Measurements from ENCODE around the gene UBTD2.
"Not testable (repeated sequence)": the region's sequence is repeated elsewhere in the genome, so short reads cannot be mapped to it uniquely, and the experiment has no call there.

UBTD2 gene

DNA sequence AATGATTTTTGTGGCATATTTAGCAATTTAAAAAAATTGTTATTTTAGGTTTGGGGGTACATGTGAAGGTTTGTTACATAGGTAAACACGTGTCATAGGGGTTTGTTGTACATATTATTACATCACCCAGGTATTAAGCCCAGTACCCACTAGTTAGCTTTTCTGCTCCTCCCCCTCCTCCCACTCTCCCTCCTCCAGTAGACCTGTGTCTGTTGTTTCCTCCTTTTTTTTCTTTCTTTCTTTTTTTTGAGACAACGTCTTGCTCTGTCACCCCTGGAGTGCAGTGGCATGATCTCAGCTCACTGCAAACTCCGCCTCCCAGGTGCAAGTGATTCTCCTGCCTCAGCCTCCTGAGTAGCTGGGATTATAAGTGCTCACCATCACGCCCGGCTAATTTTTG lies 8.3 kb upstream of the UBTD2 start:
- not testable (repeated sequence) for DNase-seq

DNA sequence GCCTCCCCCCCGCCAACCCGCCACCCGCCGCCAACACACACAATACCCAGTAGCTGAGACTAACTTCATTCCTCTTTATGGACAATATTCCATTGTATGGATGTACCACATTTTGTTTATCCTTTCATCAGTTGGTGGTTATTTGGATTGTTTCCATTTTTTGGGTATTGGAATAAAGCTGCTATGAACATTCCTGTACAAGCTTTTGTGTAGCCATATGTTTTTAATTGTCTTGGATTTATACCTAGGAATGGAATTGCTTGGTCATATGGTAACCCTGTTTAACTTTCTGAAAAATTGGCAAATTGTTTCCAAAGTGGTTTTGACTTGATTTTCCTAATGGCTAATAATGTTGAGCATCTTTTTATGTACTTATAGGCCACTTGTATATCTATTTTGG lies 4.9 kb upstream of the UBTD2 start:
- no peak for DNase-seq

DNA sequence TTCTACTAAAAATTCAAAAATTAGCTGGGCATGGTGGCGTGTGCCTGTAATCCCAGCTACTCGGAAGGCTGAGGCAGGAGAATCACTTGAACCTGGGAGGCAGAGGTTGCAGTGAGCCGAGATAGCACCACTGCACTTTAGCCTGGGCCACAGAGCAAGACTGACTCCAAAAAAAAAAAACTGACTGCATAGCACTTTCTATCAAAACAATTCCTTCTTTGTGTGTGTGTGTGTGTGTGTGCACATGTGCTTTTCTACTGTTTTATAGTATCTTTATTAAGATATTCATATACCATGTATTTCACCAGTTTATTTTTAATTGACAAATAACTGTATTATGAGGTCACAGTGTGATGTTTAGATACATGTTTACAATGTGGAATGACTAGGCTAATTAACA lies 3.6 kb upstream of the UBTD2 start:
- not testable (repeated sequence) for DNase-seq

DNA sequence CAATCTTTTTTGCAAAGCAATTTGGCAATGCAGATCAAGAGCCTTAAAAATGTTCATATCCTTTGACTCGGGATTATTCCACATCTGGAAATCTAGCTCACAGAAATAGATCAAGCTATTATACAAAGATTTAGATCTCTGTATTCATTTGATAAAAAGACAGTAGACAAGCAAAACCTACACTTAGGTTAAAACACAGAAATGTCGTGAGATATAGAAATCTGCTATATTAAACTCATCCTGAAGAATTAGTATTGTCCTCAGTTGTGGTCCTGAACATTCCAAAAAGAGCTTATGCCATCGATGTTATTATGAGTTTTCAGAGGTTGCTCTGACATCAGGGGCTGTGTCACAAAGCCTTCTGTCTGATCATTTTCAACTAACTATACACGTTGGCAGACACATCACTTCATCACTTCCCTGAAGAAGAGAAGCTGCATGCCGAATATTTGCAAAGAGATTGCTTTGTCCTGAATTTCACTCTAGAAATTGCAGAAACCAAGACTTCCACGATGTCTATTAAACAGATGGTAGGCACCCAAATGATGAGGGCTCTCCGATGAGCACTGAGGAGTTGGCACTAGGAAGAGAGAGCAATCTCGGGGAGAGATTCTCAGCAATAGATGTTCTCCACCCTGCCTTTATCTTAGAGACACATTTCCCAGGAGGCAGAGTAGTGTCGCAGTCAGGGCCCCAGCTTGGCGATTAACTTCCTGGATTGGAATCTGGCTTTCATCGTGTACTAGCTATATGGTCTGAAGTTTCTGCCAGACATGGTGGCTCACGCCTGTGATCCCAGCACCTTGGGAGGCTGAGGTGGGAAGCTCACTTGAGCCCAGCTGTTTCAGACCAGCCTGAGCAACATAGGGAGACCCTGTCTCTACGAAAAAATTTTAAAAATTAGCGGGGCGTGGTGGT lies 1.9 kb upstream of the UBTD2 start:
- no peak for DNase-seq

DNA sequence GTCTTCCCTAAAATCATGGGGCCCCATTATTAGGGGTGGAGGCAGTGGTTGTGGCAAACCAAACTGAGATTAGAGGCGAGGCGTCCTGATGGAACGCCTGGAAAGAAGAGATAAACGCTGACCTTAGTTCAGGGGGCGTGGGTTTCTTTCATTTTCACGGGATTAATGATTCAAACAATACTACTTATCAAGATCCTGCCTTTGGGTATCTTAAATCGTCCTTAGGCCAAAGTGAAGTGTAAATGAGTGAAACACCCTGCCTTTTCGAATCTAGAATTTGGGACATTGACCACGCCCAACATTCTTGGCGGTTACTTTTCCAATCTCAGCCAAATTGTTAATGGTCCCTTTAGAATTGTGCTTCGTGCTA lies 1.0 kb upstream of the UBTD2 start:
- DNase-seq = no peak

DNA sequence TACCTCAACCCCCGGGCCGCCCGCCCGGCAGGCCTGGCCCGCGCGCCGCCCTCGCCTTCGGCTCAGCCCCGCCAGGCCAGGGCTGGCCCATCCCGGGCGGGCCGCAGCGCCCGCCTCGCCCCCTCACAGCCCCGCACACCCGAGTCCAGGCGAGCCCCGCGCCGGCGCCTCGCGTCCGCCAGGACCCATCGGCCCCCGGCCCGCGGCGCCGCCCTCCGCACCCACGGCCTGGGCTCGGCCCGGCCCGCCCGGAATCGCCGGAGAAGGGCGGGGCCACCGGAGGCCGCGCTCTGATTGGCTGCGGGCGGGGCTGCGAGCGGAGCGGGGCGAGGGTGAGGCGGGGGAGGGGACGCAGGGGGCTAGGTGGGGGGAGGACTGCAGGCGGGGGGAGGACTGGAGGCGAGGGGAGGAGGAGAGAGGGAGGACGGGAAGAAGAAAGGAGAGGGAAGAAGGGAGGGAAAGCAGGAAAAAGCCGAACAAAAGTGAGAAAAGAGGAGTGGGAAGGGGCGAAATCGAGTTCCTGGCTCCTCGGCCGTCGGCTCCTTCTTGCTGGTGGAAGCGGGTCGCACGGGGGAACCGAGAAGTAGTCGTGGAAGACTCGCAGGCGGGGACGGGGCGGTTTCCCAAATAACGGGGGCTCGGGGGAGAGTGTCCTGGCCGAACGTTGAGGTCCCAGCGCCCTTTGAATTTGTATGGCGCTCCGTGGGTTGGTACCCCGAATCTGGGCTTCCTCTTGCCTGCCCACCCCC lies 472 bp upstream of the UBTD2 start:
- peak; percentile 93 for DNase-seq

DNA sequence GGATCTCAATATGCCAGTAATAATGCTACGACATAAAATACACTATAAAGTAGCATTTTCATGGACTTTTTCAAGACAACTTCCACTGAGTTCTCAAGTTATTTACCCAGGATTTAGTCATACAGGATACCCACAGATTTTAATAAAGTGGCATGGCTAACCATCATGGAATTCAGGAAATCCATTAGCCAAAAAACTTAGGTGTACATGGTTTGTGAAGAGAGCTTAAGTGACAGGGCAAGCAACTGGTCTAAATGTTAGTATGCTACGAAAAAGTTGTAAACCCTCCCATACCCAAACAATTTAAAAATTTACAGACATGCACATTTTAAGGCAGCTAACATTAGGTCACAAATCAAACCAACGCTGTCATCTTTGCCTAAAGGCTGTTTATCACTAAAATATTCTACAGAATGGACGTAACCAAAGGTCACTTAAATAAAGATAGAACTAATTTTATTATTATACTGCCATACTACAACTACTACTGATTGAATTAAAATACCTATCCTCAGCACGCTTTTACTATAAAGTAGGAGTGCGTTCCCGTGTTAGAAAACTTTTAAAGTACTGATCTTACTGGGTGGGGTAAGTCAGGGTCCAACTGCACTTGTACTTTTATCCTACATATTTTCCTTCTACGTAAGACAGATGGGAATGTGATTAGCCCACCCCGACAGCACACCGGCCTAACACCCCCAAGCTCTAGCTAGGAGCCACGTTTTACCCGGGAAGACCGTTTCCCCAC lies 1.1 kb downstream of the UBTD2 start:
- DNase-seq = no peak

DNA sequence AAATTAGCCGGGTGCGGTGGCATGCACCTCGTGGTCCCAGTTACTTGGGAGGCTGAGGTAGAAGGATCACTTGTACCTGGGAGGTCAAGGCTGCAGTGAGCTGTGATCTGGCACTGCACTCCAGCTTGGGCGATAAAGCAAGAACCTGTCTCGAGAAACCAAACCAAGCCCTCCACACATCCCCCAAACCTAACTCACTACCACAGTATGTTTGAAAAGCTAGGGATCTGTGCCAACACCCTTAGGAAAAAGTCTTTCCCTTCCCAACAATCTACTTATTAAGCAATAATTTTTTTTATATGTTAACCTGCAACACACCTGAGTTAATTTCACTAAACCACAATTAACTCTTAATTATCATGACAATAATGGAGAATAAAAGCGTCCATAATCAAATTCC lies 2.2 kb downstream of the UBTD2 start:
- no peak for DNase-seq

DNA sequence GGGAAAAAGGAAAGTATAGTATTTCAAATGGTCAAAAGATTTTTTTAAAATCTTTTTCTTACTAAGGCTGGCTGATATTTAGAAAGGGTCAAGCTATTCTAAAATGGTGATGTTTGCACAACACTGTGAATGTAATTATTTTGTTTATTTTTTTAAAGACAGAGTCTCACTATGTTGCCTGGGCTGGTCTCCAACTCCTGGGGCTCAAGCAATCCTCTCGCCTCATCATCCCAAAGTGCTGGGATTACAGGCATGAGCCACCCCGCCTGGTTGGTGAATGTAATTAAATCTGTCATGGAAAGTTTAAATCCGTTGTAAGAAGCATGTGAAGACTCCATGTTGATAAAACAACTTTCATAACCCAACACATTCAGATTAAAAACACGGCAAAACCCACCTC lies 2.6 kb downstream of the UBTD2 start:
- no peak for DNase-seq

DNA sequence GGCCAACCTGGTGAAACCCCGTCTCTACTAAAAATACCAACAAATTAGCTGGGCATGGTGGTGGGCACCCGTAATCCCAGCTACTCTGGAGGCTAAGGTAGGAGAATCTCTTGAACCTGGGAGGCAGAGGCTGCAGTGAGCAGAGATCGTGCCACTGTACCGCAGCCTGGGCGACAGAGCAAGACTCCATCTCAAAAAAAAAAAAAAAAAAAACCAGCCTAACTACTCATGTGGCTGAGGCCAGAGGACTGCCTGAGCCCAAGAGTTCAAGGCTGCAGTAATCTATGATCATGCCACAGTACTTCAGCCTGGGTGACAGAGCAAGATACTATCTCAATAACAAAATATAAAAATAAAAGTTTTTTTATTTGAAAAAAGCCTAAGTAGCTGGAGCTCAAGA lies 3.2 kb downstream of the UBTD2 start:
- DNase-seq = no peak

DNA sequence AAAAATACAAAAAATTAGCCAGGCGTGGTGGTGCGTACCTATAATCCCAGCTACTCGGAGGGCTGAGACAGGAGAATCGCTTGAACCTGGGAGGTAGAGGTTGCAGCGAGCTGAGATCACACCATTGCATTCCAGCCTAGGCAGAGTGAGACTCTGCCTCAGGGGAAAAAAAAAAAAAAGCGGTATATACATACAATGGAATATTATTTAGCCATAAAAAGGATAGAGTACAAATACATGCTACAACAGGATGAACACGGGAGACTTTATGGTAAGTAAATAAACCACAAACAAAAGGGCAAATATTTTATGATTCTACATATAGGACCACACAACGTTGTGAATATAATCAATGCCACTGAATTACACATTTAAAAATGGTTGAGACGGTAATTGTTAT lies 5.2 kb downstream of the UBTD2 start:
- DNase-seq = no peak

DNA sequence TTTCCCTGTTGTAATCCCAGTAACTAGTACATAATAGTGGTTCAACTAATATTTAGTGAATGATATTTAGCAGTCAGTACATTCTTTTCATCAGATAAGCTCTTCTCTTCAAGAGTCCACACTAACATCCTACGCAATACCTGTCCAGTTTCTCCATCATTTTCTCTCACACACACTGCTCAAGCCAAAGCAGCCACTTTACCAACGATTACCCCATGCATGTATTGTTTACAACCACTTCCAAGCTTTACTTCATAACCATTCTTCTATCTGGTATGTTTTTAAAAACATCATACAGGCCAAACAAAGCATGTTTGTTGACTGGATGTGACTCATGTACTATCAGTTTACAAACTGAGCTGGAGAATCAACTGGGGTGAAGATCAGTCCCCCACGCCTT lies 7.3 kb downstream of the UBTD2 start:
- DNase-seq = no peak

DNA sequence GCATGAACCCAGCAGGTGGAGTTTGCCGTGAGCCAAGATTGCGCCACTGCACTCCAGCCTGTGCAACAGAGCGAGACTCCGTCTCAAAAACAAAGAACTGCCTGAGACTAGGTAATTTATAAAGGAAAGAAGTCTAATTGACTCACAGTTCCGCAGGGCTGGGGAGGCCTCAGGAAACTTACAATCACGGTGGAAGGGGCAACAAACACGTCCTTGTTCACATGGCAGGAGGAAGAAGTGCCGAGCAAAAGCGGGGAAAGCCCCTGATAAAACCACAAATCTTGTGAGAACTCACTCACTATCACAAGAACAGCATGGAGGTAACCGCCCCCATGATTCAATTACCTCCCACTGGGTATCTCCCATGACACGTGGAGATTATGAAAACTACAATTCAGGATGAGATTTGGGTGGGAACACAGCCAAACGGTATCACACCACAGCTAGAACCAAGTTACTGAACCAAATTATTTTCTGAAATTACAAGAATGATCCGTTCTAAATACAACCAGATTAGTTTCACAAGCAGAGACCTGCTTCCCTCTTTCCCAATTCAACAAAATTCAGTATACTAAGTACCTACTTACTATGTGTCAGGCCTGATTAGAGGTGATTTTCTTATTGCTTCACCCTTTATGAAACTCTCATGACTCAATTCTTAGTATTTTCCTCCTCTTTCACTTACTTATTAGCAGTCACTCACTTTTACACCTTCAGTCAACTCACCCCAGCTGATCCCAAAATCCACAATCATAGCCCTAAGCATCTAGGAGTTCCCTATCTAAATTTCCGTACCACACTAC lies 8.4 kb downstream of the UBTD2 start:
- DNase-seq = no peak

DNA sequence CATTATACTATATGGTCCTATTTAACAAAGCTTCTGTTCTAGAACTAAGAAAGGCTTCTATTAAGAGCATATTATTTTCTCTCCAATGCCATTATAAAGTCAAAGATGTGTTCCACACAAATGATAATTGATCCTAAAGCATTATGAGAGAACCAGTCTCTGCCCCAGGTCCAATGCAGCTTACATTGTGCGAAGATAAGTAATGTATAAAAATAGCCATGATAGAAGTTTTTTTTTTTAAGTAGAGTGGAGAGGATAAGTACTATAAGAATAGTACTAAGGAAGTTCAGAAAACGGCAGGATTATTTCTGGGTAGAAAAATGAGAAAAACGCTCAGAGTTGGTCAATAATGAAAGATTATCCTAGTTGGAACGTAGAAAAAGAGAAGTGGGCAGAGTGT lies 15.6 kb downstream of the UBTD2 start:
- no peak for DNase-seq

DNA sequence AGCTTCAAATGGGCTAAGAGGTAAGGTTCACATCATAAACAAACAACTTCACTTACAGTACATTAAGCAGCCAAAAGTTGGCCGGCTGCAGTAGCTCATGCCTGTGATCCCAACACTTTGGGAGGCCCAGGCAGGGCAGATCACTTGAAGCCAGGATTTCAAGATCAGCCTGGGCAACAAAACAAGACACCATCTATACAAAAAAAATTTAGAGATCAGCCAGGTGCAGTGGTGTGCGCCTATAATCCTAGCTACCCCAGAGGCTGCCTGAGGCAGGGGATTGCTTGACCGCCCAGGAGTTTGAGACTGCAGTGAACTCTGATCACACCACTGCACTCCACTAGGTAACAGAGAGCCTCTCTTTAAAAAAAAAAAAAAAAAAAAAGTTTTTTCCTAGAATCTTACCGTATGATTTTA lies 16.9 kb downstream of the UBTD2 start:
- DNase-seq = no peak

DNA sequence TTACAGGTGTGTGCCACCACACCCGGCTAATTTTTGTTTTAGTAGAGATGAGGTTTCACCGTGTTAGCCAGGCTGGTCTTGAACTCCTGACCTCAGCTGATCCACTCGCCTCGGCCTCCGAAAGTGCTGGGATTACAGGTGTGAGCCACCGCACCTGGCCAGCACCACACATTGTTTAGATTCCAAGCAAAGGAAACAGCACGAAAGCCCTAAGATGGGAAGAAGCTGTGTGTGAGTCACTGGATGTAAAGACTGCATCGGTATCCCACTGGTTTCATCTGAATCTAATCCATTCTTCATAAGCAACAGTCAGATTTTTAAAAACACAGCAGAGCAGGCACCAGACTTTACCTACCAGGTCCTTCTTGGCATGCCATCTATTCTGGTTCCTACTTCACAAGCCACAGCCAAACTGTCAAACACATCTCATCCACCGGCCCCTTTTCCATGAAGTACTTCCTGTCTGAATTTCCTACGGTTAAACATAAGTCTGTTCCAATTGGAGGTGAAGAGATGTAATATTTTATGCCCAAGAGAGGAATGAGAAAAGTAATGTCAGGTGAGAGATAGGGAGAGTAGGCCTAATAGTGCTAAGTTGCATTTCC lies 17.4 kb downstream of the UBTD2 start:
- DNase-seq = no peak

DNA sequence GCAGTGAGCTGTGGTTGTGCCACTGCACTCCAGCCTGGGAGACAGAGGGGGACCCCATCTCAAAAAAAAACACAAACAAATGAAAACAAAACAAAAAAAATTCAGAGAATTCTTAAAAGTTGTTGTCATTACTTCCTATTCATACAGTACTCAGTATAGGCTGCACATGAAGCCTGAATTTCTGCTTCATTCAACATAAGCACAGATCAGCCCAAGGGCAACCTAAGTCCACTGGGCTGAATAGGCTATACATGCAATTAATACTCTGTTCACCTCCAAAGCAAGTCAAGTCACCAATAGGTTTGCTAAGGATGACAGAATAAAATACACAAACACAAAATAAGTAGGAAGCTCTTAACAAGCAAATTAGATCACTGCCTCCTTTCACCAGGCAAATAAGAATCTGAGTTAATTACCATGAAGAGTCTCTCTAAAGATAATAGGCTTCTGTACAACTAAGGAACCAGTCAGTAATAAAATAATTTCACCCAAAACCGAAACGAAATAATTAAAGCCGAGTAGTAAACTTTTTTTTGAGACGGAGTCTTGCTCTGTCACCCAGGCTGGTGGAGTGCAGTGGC lies 18.7 kb downstream of the UBTD2 start:
- DNase-seq = no peak

DNA sequence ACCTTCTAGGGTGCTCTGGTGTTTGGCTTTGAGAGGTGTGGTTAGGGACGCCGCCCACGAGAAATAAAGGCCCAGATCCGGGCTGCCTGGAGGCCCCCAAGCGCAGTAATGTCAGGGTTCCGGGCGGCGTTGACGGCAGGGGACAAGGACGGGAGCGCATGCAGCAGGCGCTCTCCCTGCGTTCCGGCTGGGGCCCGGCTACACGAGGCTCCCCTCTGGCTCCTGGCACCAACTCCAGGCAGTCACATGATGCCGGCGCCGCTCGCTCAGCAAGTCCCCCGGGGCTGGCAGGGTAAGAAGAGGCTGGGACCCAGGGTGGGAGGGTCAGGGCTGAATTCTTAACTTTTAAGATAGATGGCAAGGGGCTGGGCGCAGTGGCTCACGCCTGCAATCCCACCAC lies 28.1 kb downstream of the UBTD2 start:
- DNase-seq = no peak

DNA sequence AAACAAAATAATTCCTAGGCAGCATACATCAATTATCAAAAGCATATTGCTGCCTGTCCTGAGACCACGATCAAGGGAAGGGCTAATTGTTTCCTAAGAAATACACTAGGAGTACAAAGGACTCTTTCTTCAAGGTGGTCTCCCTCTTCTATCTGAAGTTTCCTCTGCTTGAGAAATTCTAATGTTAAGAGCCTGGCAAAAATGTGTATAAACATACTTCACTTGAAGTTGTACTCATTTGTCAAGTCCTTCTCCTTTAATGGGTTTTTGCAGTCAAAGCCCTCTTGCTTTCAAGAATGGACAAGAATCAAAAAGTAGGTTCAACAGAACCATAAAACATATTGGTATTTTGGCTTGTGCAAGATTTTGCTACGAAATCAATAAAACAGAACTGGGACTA lies 31.1 kb downstream of the UBTD2 start:
- DNase-seq = no peak

DNA sequence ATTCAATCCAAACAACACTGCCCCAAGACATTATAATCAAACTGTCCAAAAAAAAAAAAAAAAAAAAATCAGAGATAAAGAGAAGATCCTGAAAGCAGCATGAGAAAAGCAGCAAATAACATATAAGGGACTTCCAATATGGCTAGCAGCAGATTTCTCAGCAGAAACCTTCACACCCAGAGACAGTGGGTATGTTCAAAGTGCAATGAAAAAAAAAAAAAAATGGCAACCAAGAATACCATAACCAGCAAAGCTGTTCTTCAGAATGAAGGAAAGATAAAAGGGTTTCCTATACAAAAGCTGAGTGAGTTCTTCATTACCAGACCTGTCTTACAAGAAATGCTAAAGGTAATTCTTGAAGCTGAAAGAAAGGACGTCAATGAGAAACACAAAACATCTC lies 32.1 kb downstream of the UBTD2 start:
- DNase-seq = no peak

DNA sequence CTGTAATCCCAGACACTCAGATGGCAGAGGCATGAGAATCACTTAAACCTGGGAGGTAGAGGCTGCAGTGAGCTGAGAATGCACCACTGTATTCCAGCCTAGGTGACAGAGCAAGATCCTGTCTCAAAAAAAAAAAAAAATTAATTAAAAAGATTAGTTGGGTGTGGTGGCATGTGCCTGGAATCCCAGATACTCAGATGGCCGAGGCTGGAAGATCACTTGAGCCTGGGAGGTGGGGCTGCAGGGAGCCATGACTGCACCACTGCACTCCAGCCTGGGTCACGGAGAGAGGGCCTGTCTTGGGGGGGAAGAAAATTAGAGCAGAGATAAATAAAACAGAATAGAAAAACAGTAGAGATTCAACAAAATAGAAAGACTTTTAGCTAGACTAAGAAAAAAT lies 34.9 kb downstream of the UBTD2 start:
- no peak for DNase-seq

DNA sequence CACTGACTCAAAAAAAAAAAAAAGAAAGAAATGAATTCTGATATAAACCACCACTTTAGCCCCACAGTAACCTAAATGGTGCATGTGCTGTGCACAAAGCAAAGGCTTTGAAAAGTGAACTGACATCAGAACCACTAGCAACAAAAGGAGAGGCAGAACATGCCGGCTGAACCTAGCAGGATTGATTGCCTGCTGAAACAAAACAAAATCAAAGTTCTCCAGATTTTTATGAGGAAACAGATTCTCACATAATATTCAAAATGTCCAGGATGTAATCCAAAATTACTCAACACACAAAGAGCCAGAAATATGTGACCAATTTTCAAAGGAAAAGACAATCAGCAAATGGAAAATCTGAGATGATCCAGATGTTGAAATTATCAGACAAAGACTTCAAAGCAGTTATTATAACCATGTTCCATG lies 37.9 kb downstream of the UBTD2 start:
- no peak for DNase-seq

Data from left hindlimb (tissue), 1 donor.